Activated T-helper 1 cell treated with anti-CD3 and anti-CD28 coated beads, Interleukin-12 subunit alpha, Interleukin-12 subunit beta, Interleukin-2, Interleukin-4 antibody, amounts not matched to agents 30 ng/mL and 10 ng/mL and 1 ng/mL, durations not matched to agents 14 hours and 24 hours and 36 hours (primary cell): ENCODE results near the gene CHD2. TPM values are rescaled to one million over a fixed set of nuclear protein-coding genes. Genes with fewer than 3 reads are reported as not detected.

ENCODE experiments used
- DNase-seq: peaks from one replicate; pipeline ENCODE4 v3.0.0; 2021; ENCODE audit warnings: low spot score
- H3K27ac Mint-ChIP-seq: one replicate; pipeline ENCODE4 v1.8.0; 2021; ENCODE audit warnings: mild to moderate bottlenecking, mixed read lengths
- H3K27me3 Mint-ChIP-seq: one replicate; pipeline ENCODE4 v1.8.0; 2022; ENCODE audit warnings: mild to moderate bottlenecking, moderate library complexity, mixed read lengths; ENCODE audit not compliant: insufficient read depth
- H3K36me3 Mint-ChIP-seq: one replicate; pipeline ENCODE4 v1.8.0; 2021; ENCODE audit warnings: low read depth, mixed read lengths
- H3K4me1 Mint-ChIP-seq: one replicate; pipeline ENCODE4 v1.8.0; 2021; ENCODE audit warnings: low read depth, mixed read lengths
- H3K4me3 Mint-ChIP-seq: one replicate; pipeline ENCODE4 v1.8.0; 2021; ENCODE audit warnings: mild to moderate bottlenecking, moderate library complexity, mixed read lengths
- H3K9me3 Mint-ChIP-seq: one replicate; pipeline ENCODE4 v1.8.0; 2021; ENCODE audit warnings: mixed read lengths
- intact Hi-C: fragments of 100-400 bp; cut with micrococcal nuclease; formaldehyde crosslinking; loops from one replicate; pipeline ENCODE4 v1.15.1; 2024
- total RNA-seq: library from RNA; stranded (reverse); gene quantifications from 2 replicates; pipeline ENCODE4 v1.2.3, GENCODE V29; 2022

Gene CHD2
- total RNA-seq, 1 donor from 2014 or later = 102 TPM

DNA sequence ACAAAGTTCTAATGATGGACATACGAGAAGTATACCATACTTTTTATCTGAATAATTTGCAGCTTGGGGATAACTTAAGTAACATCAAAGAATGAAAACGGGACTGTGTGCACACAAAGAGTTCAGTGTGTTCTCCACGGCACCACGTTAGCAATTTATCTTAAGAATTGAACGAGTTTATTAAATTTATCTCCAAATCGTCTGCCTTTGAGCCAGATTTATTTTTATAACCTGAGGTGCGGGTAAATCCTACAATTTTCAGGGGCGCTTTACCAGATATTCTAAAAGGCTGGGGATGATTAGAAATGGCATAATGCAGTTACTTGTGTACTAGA is 3.5 kb downstream of the CHD2 start:
- H3K9me3 Mint-ChIP-seq = peaks cover 6% of the 10 kb centered on the region
- intact Hi-C loops = loop anchor here (5.0 to 10.0 kb wide), 2 partner anchors 1049 to 1329 kb away; partner anchors contain the start of genes MCTP2 and SLCO3A1
- peak overlapping the region; percentile 100 for H3K27ac Mint-ChIP-seq
- H3K4me1 Mint-ChIP-seq = peaks cover 66% of the 10 kb centered on the region
- peaks cover 47% of the 10 kb centered on the region for H3K36me3 Mint-ChIP-seq
- no peak for DNase-seq
- no peaks in the 10 kb centered on the region for H3K27me3 Mint-ChIP-seq
- H3K4me3 Mint-ChIP-seq = peak overlapping the region; percentile 93

GRCh38 chr15:92903966-92904721 is 4.0 kb downstream of the CHD2 start:
- peak; percentile 99 for DNase-seq
- H3K9me3 Mint-ChIP-seq = peaks cover 3% of the 10 kb centered on the region
- intact Hi-C loops = loop anchor here (1.0 to 10.0 kb wide), 6 partner anchors 15 to 1328 kb away; partner anchors contain the start of genes MCTP2 and SLCO3A1
- H3K4me3 Mint-ChIP-seq = peak overlapping the region; percentile 93
- peaks cover 43% of the 10 kb centered on the region for H3K36me3 Mint-ChIP-seq
- H3K4me1 Mint-ChIP-seq = peaks cover 67% of the 10 kb centered on the region
- H3K27ac Mint-ChIP-seq = peak overlapping the region; percentile 100
- H3K27me3 Mint-ChIP-seq = no peaks in the 10 kb centered on the region

- peak overlapping the region; percentile 93 for H3K4me3 Mint-ChIP-seq
- H3K27me3 Mint-ChIP-seq = no peaks in the 10 kb centered on the region
- H3K9me3 Mint-ChIP-seq = no peaks in the 10 kb centered on the region
- peaks cover 40% of the 10 kb centered on the region for H3K36me3 Mint-ChIP-seq
- no peak for DNase-seq
- H3K4me1 Mint-ChIP-seq = peaks cover 68% of the 10 kb centered on the region
- peak overlapping the region; percentile 100 for H3K27ac Mint-ChIP-seq
- intact Hi-C loops = loop anchor here (1.0 to 10.0 kb wide), 6 partner anchors 14 to 1327 kb away; partner anchors contain the start of genes MCTP2 and SLCO3A1
Observed at GRCh38 chr15:92904722-92905571, 4.8 kb downstream of the CHD2 start.

DNA sequence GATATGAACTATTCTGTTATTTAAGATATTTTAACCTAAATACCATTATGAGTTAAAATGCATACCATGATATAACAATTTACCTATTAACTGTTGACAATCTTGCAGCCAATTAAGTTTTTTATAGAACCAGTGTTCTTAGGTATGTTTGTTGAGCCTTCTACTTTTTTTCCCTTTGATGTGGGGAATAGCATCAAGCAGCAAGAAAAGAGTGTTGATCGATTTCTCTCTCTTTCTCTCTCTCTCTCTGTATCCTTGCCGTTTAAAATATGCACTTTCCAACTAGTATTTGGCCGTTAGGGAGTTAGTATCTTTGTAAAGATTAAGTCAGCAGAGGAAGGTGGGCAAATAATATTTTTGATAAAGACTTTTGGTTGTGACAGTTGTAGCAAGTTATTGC is 5.9 kb downstream of the CHD2 start:
- no peaks in the 10 kb centered on the region for H3K27me3 Mint-ChIP-seq
- intact Hi-C loops = loop anchor here (1.0 to 10.0 kb wide), 2 partner anchors 8 to 1051 kb away; partner anchors contain the start of gene SLCO3A1
- peak overlapping the region; percentile 93 for H3K4me3 Mint-ChIP-seq
- peaks cover 78% of the 10 kb centered on the region for H3K4me1 Mint-ChIP-seq
- H3K27ac Mint-ChIP-seq = peak overlapping the region; percentile 100
- no peak for DNase-seq
- H3K36me3 Mint-ChIP-seq = peaks cover 41% of the 10 kb centered on the region
- no peaks in the 10 kb centered on the region for H3K9me3 Mint-ChIP-seq

DNA sequence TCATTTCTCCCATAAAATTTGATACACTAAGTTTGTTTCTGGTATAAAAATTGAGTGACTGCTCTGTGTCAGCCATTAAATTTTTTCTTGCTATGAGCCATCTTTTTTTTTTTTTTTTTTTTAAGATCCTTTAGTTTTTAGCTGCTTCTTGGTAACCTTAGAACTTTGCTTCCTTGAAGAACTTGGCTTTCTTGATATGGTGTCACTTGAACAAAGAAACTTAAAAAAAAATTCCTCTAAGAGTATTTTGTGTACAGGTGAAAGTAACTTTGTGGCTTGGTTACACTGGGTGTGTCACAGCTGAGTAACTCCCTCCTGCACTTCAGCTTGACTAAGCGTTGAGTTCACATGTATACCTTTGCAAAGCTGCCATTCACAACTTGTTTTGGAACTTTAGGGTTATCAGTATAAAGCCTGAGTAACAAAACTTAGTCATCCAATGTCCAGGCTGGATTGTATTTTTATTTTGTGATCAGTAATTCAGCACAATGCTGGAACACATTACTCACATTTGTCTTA is 6.5 kb downstream of the CHD2 start:
- Mint-ChIP-seq H3K9me3 (no peaks in the 10 kb centered on the region), H3K36me3 (peaks cover 38% of the 10 kb centered on the region)
- intact Hi-C loops = loop anchor here (1.0 to 10.0 kb wide), 2 partner anchors 8 to 1052 kb away; partner anchors contain the start of gene SLCO3A1

GRCh38 chr15:92907229-92907628 is 7.1 kb downstream of the CHD2 start:
- Mint-ChIP-seq H3K27me3 (no peaks in the 10 kb centered on the region), H3K4me1 (peaks cover 90% of the 10 kb centered on the region), H3K9me3 (no peaks in the 10 kb centered on the region), H3K4me3 (peak overlapping the region; percentile 93), H3K27ac (peak overlapping the region; percentile 100), H3K36me3 (peaks cover 36% of the 10 kb centered on the region)
- DNase-seq = no peak
- intact Hi-C loops = loop anchor here (10.0 kb wide), 1 partner anchor 1052 kb away; the partner anchor contains the start of gene SLCO3A1

More for the DNA sequence above, 6.5 kb downstream of the CHD2 start:
- Mint-ChIP-seq H3K27me3 (no peaks in the 10 kb centered on the region), H3K27ac (peak overlapping the region; percentile 100), H3K4me1 (peaks cover 84% of the 10 kb centered on the region), H3K4me3 (peak overlapping the region; percentile 93)
- DNase-seq = peak; percentile 57

- peaks cover 31% of the 10 kb centered on the region for H3K36me3 Mint-ChIP-seq
- no peak for DNase-seq
- intact Hi-C loops = loop anchor here (10.0 kb wide), 1 partner anchor 1053 kb away; the partner anchor contains the start of gene SLCO3A1
- H3K4me3 Mint-ChIP-seq = peak overlapping the region; percentile 93
- H3K4me1 Mint-ChIP-seq = peaks cover 91% of the 10 kb centered on the region
- H3K27ac Mint-ChIP-seq = peak overlapping the region; percentile 100
- no peaks in the 10 kb centered on the region for H3K27me3 Mint-ChIP-seq
- no peaks in the 10 kb centered on the region for H3K9me3 Mint-ChIP-seq
Observed at GRCh38 chr15:92907896-92908712, 8.0 kb downstream of the CHD2 start.

GRCh38 chr15:92908713-92909057 is 8.6 kb downstream of the CHD2 start:
- Mint-ChIP-seq H3K4me3 (peak overlapping the region; percentile 93), H3K9me3 (no peaks in the 10 kb centered on the region), H3K4me1 (peaks cover 94% of the 10 kb centered on the region), H3K27me3 (no peaks in the 10 kb centered on the region), H3K27ac (peak overlapping the region; percentile 100), H3K36me3 (peaks cover 29% of the 10 kb centered on the region)
- intact Hi-C loops = loop anchor here (10.0 kb wide), 1 partner anchor 1054 kb away; the partner anchor contains the start of gene SLCO3A1
- DNase-seq = no peak

- peaks cover 95% of the 10 kb centered on the region for H3K4me1 Mint-ChIP-seq
- H3K36me3 Mint-ChIP-seq = peaks cover 27% of the 10 kb centered on the region
- intact Hi-C loops = loop anchor here (10.0 kb wide), 1 partner anchor 1054 kb away; the partner anchor contains the start of gene SLCO3A1
- no peak for DNase-seq
- peak overlapping the region; percentile 64 for H3K4me3 Mint-ChIP-seq
- H3K9me3 Mint-ChIP-seq = no peaks in the 10 kb centered on the region
- H3K27me3 Mint-ChIP-seq = no peaks in the 10 kb centered on the region
- H3K27ac Mint-ChIP-seq = peak overlapping the region; percentile 100
Observed at GRCh38 chr15:92909136-92909781, 9.1 kb downstream of the CHD2 start.

- Mint-ChIP-seq H3K27me3 (no peaks in the 10 kb centered on the region), H3K4me3 (peak overlapping the region; percentile 64), H3K36me3 (peaks cover 34% of the 10 kb centered on the region), H3K4me1 (peaks cover 96% of the 10 kb centered on the region), H3K9me3 (no peaks in the 10 kb centered on the region), H3K27ac (peak overlapping the region; percentile 78)
- no peak for DNase-seq
- intact Hi-C loops = no loop called here
Observed at GRCh38 chr15:92910451-92910850, 10.3 kb downstream of the CHD2 start.

DNA sequence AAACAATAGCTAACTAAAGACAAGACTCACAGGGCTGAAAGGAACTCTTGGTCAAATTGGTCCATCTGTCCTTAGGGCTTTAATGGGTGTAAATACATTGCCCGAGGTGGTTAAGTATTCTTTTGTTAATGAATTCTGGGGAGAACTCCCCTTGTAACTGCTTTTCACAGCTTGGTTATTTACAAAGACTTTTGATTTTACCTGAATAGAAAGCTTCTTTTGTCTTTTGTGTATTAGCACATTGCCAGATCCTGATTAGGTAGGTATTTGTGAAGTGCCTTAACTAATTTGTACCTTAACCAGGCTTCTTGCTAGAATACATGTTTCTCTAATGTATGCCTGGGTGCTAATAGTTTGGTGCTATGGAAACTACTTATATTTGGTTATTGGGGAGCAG is 14.0 kb downstream of the CHD2 start:
- Mint-ChIP-seq H3K36me3 (peaks cover 36% of the 10 kb centered on the region), H3K9me3 (no peaks in the 10 kb centered on the region), H3K4me1 (peaks cover 87% of the 10 kb centered on the region), H3K4me3 (peak overlapping the region; percentile 97), H3K27ac (peak overlapping the region; percentile 98), H3K27me3 (no peaks in the 10 kb centered on the region)
- intact Hi-C loops = loop anchor here (1.0 kb wide), 2 partner anchors 8 to 83 kb away; no protein-coding TSS in a partner anchor
- no peak for DNase-seq
